PC-9 (cell line): ENCODE measurements around the gene TATDN2. TPM values are rescaled to one million over a fixed set of nuclear protein-coding genes. Genes with fewer than 3 reads are reported as not detected.

Experiments
- BruUV-seq: library from RNA; stranded (reverse); fragments of 400-500 nt; replicated peaks from 2 replicates; lab custom pipeline; 2021; lab: Mats Ljungman, UMichigan
- CTCF ChIA-PET: fragments of 300-600 bp; sonication (Branson Sonifier 250); formaldehyde crosslinking; loops from one replicate; lab custom pipeline; 2022; ENCODE audit warnings: antibody characterized with exemption; lab: Charles Lee
- POLR2A ChIA-PET: fragments of 300-600 bp; sonication (Branson Sonifier 250); formaldehyde crosslinking; loops from one replicate; lab custom pipeline; 2022; ENCODE audit warnings: antibody characterized with exemption; ENCODE audit not compliant: unreplicated experiment; lab: Charles Lee
- DNase-seq, 2 experiments: peaks; one replicate each; pipeline versions ENCODE4 v3.0.0 to v3.0.0-alpha.2; 2015 to 2022; ENCODE audit warnings: mixed read lengths in 1 of 2
- H2AFZ ChIP-seq: fragments of 200-600 bp; sonication (generic); 2 replicates; pipeline ENCODE4 v1.8.1; 2017; ENCODE audit warnings: antibody characterized with exemption
- H3F3A ChIP-seq: fragments of 200-600 bp; sonication (generic); 2 replicates; pipeline ENCODE4 v1.8.1; 2017; ENCODE audit warnings: antibody characterized with exemption, mild to moderate bottlenecking, low read depth; ENCODE audit not compliant: insufficient read depth
- H3K27ac ChIP-seq: fragments of 200-600 bp; sonication (generic); 2 replicates; pipeline ENCODE4 v1.6.1; 2016; ENCODE audit warnings: mixed run types
- H3K27me3 ChIP-seq: fragments of 200-600 bp; sonication (generic); 2 replicates; pipeline ENCODE4 v1.6.1; 2016; ENCODE audit warnings: low read depth, mixed run types; ENCODE audit not compliant: insufficient read depth
- H3K36me3 ChIP-seq: fragments of 200-600 bp; sonication (generic); 2 replicates; pipeline ENCODE4 v1.6.1; 2016; ENCODE audit warnings: low read depth, mixed run types
- H3K4me1 ChIP-seq: fragments of 200-600 bp; sonication (generic); replicated peaks from 2 replicates; pipeline ENCODE4 v1.6.1; 2016; ENCODE audit warnings: mixed run types; ENCODE audit not compliant: insufficient read depth
- H3K4me2 ChIP-seq: fragments of 200-600 bp; sonication (generic); 2 replicates; pipeline ENCODE4 v1.6.1; 2017; ENCODE audit warnings: mixed run types
- H3K4me3 ChIP-seq: fragments of 200-600 bp; sonication (generic); 2 replicates; pipeline ENCODE4 v1.6.1; 2016; ENCODE audit warnings: mixed run types
- H3K79me2 ChIP-seq: fragments of 200-600 bp; sonication (generic); 2 replicates; pipeline ENCODE4 v1.6.1; 2017; ENCODE audit warnings: low read depth, mixed run types
- H3K9me2 ChIP-seq: fragments of 200-600 bp; sonication (generic); 2 replicates; pipeline ENCODE4 v1.8.1; 2017; ENCODE audit warnings: mild to moderate bottlenecking; ENCODE audit not compliant: insufficient read depth
- H3K9me3 ChIP-seq: fragments of 200-600 bp; sonication (generic); 2 replicates; pipeline ENCODE4 v1.8.1; 2016; ENCODE audit warnings: low read depth; ENCODE audit not compliant: insufficient read depth
- H4K20me1 ChIP-seq: fragments of 200-600 bp; sonication (generic); 2 replicates; pipeline ENCODE4 v1.8.1; 2017; ENCODE audit not compliant: insufficient read depth
- EZH2 ChIP-seq: fragments of 200-600 bp; sonication (generic); IDR thresholded peaks from 2 replicates; pipeline ENCODE4 v1.8.0; 2017; ENCODE audit warnings: antibody characterized with exemption, low read depth
- intact Hi-C: fragments of 100-400 bp; cut with micrococcal nuclease; formaldehyde crosslinking; loops from one replicate; pipeline ENCODE4 v1.10.0; 2022; ENCODE audit not compliant: unreplicated experiment
- total RNA-seq: library from RNA; stranded (reverse); gene quantifications from 2 replicates; pipeline ENCODE4 v1.2.3, GENCODE V29; 2021
- TF ChIP-seq, protein P1 (sequence below): fragments of 200-600 bp; sonication (generic); conservative IDR thresholded peaks from 2 replicates; pipeline ENCODE4 v1.6.1; 2017; ENCODE audit warnings: mixed run types, antibody characterized with exemption, mild to moderate bottlenecking, moderate library complexity

Gene TATDN2
- total RNA-seq, 1 experiment from 2014 or later, result 34.0 TPM

DNA sequence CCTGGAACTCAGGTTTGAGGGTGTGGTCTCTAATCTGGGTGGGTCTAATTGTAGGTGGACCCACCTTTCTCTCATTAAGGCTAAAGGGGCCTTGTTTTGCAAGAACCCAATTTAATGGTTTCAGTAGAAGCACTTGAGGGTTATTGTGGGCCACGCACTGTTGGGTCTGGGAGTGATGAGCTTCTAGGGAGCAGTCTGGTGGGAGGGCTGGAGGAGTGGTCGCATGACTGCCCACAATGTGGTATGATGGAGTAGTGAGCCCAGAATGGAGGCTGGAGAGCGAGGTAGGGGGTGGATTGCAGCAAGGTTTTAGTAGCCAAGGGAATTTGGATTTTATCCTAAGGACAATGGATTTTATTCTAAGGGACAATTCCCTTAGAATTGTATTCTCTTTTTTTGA is 2.7 kb downstream of the TATDN2 start:
- Histone ChIP-seq H2AFZ (no peak overlapping the region), H3K36me3 (0 out of 2 replicates have a peak, but pooled peaks cover 2% of the 10 kb centered on the region)
- CTCF ChIA-PET, result no interaction called here

GRCh38 chr3:10253731-10254130 is 5.5 kb downstream of the TATDN2 start:
- no peaks in the 10 kb centered on the region for H3K9me3 ChIP-seq
- peaks cover 35% of the 10 kb centered on the region for H3K79me2 ChIP-seq
- no peak overlapping the region for H3K4me2 ChIP-seq
- H3K9me2 ChIP-seq, result no peaks in the 10 kb centered on the region
- H4K20me1 ChIP-seq, result peaks cover 7% of the 10 kb centered on the region
- BruUV-seq, result no TSS peak
- H3K36me3 ChIP-seq, result peaks cover 8% of the 10 kb centered on the region; the same call in 1 of the 2 replicates
- CTCF ChIA-PET, result no interaction called here
- no peaks in the 10 kb centered on the region for H3K27me3 ChIP-seq
- no peak for DNase-seq
- no peak overlapping the region for H2AFZ ChIP-seq
- H3K4me1 ChIP-seq, result peaks cover 17% of the 10 kb centered on the region
- TF ChIP-seq EZH2, result no peak
- TF ChIP-seq, protein P1, sequence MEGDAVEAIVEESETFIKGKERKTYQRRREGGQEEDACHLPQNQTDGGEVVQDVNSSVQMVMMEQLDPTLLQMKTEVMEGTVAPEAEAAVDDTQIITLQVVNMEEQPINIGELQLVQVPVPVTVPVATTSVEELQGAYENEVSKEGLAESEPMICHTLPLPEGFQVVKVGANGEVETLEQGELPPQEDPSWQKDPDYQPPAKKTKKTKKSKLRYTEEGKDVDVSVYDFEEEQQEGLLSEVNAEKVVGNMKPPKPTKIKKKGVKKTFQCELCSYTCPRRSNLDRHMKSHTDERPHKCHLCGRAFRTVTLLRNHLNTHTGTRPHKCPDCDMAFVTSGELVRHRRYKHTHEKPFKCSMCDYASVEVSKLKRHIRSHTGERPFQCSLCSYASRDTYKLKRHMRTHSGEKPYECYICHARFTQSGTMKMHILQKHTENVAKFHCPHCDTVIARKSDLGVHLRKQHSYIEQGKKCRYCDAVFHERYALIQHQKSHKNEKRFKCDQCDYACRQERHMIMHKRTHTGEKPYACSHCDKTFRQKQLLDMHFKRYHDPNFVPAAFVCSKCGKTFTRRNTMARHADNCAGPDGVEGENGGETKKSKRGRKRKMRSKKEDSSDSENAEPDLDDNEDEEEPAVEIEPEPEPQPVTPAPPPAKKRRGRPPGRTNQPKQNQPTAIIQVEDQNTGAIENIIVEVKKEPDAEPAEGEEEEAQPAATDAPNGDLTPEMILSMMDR, result no peak
- no peak overlapping the region for H3K4me3 ChIP-seq
- intact Hi-C loops, result no loop called here
- no peaks in the 10 kb centered on the region; the same call in 1 of the 2 replicates for H3F3A ChIP-seq
- POLR2A ChIA-PET, result no interaction called here
- H3K27ac ChIP-seq, result no peak overlapping the region

More for the DNA sequence above, 2.7 kb downstream of the TATDN2 start:
- Histone ChIP-seq H3K9me3 (peaks cover 5% of the 10 kb centered on the region; the same call in 1 of the 2 replicates), H3K79me2 (peaks cover 32% of the 10 kb centered on the region), H3K27me3 (no peaks in the 10 kb centered on the region), H3K4me2 (peak overlapping the region; percentile 82), H3K9me2 (no peaks in the 10 kb centered on the region), H3K4me1 (peaks cover 17% of the 10 kb centered on the region), H3F3A (no peaks in the 10 kb centered on the region; the same call in 1 of the 2 replicates), H4K20me1 (peaks cover 7% of the 10 kb centered on the region), H3K4me3 (peak overlapping the region; percentile 80; the same call in 1 of the 2 replicates), H3K27ac (no peak overlapping the region)
- intact Hi-C loops, result no loop called here
- no TSS peak for BruUV-seq
- TF ChIP-seq EZH2, result no peak
- TF ChIP-seq, protein P1, result no peak
- POLR2A ChIA-PET, result no interaction called here
- no peak for DNase-seq

DNA sequence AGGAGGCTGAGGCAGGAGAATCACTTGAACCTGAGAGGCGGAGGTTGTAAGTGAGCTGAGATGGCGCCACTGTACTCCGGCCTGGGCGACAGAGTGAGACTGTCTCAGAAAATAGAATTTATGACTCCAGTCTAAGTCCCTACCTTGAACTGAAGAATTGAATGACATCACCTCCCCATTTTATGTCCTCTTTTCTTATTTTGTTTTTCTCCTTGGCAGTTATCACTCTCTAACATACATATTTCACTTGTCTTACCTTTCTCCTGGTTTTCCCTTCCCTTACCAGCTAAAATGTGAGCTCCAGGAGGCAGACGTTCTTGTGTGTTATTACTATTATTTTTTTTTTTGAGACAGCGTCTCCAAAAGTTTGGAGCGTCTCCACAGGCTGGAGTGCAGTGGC is 7.6 kb downstream of the TATDN2 start:
- BruUV-seq, result no TSS peak
- no peaks in the 10 kb centered on the region for H3K9me2 ChIP-seq
- H3K36me3 ChIP-seq, result peaks cover 17% of the 10 kb centered on the region
- no peaks in the 10 kb centered on the region for H3K27me3 ChIP-seq
- H2AFZ ChIP-seq, result no peak overlapping the region
- H3F3A ChIP-seq, result no peaks in the 10 kb centered on the region; the same call in 1 of the 2 replicates
- no peaks in the 10 kb centered on the region for H3K9me3 ChIP-seq
- ChIA-PET CTCF (interaction anchor here (0.7 kb wide), 1 partner anchor 1910 kb away, joined by 5 read pairs; no protein-coding TSS in a partner anchor), POLR2A (no interaction called here)
- peaks cover 4% of the 10 kb centered on the region for H3K4me1 ChIP-seq
- no peak overlapping the region for H3K27ac ChIP-seq
- H4K20me1 ChIP-seq, result peaks cover 7% of the 10 kb centered on the region
- no peak for TF ChIP-seq EZH2
- TF ChIP-seq, protein P1, result no peak
- no peak for DNase-seq
- intact Hi-C loops, result no loop called here
- no peak overlapping the region for H3K4me3 ChIP-seq
- no peak overlapping the region for H3K4me2 ChIP-seq
- peaks cover 14% of the 10 kb centered on the region for H3K79me2 ChIP-seq
